HG03095 (cell line): ENCODE results near the gene IRX6.

Experiments used
- ATAC-seq: cut with Tn5 transposase; IDR thresholded peaks from one replicate; pipeline ENCODE4 v1.9.1; 2021; ENCODE audit warnings: moderate library complexity; ENCODE audit not compliant: unreplicated experiment

IRX6 gene

GRCh38 chr16:55322327-55322726 is 1.7 kb upstream of the IRX6 start:
- no peak for ATAC-seq

GRCh38 chr16:55324285-55325079 is 479 bp downstream of the IRX6 start:
- no peak for ATAC-seq

- no peak for ATAC-seq
Measured at GRCh38 chr16:55325080-55325447, 1.1 kb downstream of the IRX6 start.

- no peak for ATAC-seq
Measured at GRCh38 chr16:55325458-55326109, 1.6 kb downstream of the IRX6 start.

GRCh38 chr16:55326261-55327092 is 2.5 kb downstream of the IRX6 start:
- ATAC-seq, result no peak

GRCh38 chr16:55328611-55329569 is 4.9 kb downstream of the IRX6 start:
- ATAC-seq, result no peak

- no peak for ATAC-seq
Measured at GRCh38 chr16:55329791-55330428, 5.9 kb downstream of the IRX6 start.

GRCh38 chr16:55330781-55331647 is 7.0 kb downstream of the IRX6 start:
- ATAC-seq, result no peak

GRCh38 chr16:55331648-55332185 is 7.7 kb downstream of the IRX6 start:
- ATAC-seq, result no peak

GRCh38 chr16:55333684-55334083 is 9.7 kb downstream of the IRX6 start:
- no peak for ATAC-seq

- no peak for ATAC-seq
Measured at GRCh38 chr16:55338646-55339045, 14.6 kb downstream of the IRX6 start.

- no peak for ATAC-seq
Measured at GRCh38 chr16:55340445-55340844, 16.4 kb downstream of the IRX6 start.

- ATAC-seq, result no peak
Measured at GRCh38 chr16:55341681-55342080, 17.7 kb downstream of the IRX6 start.

GRCh38 chr16:55346475-55346874 is 22.5 kb downstream of the IRX6 start:
- no peak for ATAC-seq

GRCh38 chr16:55349867-55350266 is 25.9 kb downstream of the IRX6 start:
- ATAC-seq, result no peak

GRCh38 chr16:55350984-55351383 is 27.0 kb downstream of the IRX6 start:
- no peak for ATAC-seq

- ATAC-seq, result no peak
Measured at GRCh38 chr16:55351936-55352335, 27.9 kb downstream of the IRX6 start.

- no peak for ATAC-seq
Measured at GRCh38 chr16:55357241-55357640, 33.2 kb downstream of the IRX6 start.

- ATAC-seq, result no peak
Measured at GRCh38 chr16:55359946-55360345, 35.9 kb downstream of the IRX6 start.
